NCI-H1694 (cell line): ENCODE results near the gene UBE2N.

ENCODE experiments used
- DNase-seq: peaks from one replicate; lab custom pipeline; 2025; lab: John Stamatoyannopoulos, UW

UBE2N gene, protein sequence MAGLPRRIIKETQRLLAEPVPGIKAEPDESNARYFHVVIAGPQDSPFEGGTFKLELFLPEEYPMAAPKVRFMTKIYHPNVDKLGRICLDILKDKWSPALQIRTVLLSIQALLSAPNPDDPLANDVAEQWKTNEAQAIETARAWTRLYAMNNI

DNA sequence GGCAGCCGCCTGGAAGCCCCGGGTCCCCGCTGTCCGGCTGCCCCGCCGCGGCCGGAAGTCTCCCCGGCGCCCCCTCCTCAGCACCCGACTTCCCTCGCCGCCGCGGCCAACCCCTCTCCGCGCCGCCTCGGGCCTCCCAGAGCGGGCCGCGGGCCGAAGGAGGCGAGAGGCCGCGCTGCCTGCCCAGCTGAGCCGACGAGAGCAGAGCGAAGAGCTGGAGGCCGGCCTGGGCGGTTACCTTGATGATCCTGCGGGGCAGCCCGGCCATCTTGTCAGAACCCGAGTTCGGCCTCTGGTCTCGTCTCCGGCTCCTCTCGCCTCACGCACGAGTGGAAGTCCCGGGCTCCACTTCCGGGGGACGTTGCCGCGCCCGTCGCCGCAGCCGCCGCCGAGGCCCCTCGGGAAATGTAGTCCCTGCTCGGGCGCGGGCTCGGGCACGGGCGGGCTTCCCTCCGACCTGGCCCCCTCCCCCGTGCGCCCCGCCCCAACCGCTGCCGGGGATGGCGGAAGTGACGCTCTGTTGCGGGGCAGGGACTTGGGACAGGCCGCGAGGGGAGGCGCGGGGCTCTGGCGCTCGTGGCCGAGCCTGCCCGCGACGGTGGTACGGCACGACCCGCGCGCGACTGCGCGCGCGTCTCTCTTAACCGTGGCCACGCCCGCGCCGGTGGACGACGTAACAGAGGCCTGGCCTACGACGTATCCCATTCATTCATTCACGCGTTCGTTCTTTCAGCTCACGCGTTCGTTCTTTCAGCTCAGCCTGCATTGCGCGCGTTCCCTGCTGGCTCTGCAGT, at the start of gene UBE2N:
UBE2N (minus strand) TSS at position 331 of the 794 bp plus-strand sequence; CDS start at position 268, 63 bp downstream.
- DNase-seq = peak; percentile 90

DNA sequence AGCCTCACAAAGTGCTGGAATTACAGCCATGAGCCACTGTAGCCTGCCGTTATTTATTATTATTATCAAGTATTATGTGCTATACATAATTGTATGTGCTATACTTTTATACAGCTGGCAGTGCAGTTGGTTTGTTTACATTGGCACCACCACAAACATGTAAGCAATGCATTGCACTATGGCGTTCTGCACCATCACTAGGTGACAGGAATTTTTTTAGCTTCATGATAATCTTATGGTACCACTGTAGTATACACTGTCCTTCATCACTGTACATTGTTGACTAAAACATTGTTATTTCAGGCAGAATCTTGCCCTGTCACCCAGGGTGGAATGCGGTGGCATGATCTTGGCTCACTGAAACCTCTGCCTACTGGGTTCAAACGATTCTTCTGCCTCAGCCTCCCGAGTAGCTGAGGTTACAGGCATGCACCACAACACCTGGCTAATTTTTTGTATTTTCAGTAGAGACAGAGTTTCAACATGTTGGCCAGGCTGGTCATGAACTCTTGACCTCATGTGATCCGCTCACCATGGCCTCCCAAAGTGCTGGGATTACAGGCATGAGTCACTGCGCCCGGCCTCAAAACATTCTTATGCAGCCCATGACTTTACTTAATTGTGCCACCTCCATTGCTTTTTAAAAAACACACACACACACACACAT, 42.7 kb upstream of the UBE2N start:
- DNase-seq = no peak

DNA sequence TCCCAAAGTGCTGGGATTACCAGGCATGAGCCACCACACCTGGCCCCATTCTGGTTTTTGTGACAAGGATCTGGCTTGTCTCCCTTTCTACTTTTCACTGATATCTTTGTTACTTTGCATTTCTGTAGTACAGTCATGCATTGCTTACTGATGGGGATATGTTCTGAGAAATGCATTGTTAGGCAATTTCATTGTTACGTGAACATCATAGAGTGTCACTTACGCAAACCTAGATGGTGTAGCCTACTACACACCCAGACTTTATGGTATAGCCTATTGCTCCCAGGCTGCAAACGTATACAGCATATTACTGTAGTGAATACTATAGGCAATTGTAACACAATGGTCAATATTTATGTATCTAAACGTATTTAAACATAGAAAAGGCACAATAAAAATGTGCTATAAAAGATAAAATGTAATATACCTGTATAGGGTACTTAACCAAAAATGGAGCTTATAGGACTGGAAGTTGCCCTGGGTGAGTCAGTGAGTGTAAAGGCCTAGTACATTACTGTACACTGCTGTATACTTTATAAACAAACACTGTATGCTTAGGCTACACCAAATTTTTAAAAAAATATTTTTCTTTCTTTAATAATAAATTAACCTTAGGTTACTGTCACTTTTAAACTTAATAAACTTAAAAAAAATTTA, 41.5 kb upstream of the UBE2N start:
- no peak for DNase-seq

DNA sequence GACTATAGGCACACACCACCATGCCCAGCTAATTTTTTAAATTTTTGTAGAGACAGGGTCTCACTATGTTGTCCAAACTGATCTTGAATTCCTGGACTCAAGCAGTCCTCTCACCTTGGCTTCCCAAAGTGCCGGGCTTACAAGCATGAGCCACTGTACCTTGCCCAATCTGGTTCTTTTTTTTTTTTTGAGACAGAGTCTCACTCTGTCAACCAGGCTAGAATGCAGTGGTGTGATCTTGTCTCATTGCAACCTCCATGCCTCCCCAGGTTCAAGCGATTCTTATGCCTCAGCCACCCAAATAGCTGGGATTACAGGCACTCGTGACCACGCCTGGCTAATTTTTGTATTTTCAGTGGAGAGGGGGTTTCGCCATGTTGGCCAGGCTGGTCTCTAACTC, 41.0 kb upstream of the UBE2N start:
- no peak for DNase-seq

DNA sequence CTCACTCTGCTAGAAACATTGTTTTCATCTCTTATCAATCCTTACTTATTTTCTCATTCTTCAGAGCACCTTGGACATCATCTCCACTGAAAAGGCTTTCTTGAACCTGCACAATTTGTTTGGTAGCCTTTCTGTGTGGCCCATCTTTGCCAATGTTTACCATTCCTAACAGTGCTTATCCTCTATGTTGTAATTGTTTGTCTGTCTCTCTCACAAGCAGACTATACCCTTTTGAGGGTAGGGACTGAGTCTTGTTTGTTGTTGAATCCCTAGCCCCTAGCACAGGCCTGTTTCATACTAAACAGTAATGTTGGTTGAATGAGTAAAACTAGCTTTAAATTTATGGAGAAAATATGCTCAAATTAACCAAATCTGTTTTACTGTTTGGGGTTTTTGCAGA, 34.8 kb upstream of the UBE2N start:
- DNase-seq = no peak

DNA sequence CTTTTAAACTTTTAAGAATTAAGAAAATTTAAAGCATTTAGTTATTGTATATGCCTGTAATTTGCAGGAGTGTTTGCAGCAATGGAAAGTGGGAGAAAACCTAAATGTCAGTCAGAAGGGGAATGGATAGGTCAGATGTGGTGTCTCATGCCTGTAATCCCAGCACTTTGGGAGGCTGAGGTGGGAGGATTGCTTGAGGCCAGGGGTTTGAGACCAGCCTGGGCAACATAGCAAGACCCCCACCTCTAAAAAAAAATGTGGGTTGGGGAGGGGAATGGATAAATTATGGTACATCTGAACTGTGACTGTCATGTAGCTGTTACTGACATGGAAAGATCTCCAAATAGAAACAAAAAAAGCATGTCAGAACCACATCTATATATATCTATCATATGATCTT, 27.6 kb upstream of the UBE2N start:
- no peak for DNase-seq

DNA sequence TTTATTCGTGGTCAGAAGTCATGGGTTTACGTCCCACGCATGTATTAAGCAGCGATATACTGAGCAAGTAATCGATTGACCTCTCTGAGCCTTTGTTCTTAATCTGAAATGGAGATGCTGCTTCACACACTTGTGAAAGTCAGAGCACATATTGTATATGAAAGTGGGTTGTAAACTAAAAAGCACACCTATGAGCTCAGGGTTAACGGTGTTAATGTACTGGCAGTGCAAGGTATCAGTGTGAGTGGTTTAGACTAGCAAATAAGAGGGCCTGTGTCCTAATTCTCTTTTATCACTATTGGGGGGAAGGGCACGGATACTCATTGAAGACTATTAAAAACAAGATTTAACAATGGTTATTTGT, 26.2 kb upstream of the UBE2N start:
- DNase-seq = no peak

DNA sequence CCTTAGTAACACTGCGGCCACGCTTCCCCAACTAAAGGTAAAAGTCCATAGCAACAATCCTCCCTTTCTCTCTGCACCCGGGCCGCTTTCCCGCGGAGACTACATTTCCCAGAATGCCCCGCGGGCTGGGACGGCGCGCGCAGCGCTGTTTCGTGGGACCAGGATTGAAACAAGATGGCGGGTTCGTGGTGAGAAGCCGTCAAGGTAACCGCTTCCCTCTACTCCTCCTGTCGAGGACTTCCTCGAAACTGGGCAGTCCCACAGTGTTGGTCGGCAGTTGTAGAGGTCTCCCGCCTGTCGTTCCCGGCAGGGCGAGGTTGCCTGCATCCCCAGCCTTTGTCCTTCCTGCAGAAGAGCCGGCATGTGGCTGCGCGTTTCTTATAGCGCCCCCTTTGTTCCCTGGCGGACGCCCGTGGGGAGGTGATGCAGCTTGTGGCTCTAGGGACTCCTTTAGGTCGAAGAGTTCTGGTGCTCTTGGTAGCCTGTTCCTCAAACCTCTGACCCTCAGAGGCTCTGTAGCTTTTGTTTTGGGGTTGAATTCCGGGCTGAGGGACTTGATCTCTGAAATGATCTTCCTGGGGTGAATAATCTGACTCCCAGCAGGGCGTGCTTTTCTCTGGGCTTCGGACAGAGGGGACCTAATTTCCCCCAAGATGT, 25.7 kb upstream of the UBE2N start, which contains the start of gene MRPL42:
MRPL42 (plus strand) TSS at position 164 of the 657 bp plus-strand sequence. CDS start 1,772 bp downstream, outside the sequence.
- peak; percentile 50 for DNase-seq

DNA sequence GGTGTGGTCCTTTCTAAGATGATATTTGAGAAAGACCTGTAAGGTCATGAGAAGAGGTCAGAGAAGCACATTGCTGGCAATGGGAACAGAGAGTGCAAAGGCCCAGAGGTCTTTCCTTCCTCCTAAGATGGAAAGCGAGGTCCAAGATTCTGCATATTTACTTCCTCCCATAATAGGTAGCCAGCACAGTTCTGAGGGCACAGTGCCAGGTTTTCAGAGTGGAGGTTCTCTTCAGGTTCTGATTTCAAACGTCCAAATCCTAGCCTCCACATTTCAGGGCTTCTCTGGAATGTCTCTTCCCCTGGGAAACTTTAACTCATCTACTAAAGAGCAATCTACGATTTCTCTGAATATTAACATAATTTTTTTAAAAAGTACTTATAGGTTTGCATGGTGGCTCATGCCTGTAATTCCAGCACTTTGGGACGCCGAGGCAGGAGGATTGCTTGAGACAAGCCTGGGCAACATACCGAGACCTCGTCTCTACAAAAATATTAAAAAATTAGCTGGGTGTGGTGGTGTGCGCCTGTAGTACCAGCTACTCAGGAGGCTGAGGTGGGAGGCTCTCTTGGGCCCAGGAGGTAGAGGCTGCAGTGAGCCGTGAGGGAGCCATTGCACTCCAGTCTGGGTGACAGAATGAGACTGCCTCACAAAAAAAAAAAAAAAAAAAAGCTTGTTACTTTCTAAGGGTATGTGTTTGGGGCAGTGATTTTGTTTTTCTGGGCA, 25.0 kb upstream of the UBE2N start:
- no peak for DNase-seq

DNA sequence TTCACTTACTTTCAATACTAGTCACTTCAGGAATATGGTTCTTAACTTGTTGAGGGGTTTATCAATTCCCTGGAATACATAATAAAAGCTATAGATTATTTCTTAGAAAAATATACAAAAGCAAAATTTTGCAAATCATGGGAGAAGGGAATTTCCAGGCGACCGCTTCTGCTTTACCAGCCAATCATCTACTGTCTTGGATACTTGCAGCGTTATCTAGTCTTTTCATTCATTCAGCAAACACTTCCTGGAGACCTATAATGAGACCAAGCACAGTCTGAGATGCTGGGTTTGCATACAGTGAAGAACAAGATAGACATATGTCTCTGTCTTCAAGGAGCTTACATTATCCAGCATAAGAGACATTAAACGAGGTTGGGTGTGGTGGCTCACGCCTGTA, 24.1 kb upstream of the UBE2N start:
- no peak for DNase-seq

DNA sequence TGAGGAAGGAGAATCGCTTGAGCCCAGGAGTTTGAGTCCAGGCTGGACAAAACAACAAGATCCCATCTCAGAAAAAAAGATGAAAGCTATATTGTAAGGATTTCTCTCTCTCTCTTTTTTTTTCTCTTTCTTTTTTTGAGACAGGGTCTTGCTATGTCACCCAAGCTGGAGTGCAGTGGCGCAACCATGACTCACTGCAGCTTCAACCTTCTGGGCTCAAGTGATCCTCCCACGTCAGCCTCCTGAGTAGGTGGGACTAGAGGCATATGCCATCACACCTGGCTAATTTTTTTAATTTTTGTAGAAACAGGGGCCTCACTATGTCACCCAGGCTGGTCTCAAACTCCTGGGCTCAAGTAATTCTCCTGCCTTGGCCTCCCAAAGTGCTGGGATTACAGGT, 19.8 kb upstream of the UBE2N start:
- no peak for DNase-seq

DNA sequence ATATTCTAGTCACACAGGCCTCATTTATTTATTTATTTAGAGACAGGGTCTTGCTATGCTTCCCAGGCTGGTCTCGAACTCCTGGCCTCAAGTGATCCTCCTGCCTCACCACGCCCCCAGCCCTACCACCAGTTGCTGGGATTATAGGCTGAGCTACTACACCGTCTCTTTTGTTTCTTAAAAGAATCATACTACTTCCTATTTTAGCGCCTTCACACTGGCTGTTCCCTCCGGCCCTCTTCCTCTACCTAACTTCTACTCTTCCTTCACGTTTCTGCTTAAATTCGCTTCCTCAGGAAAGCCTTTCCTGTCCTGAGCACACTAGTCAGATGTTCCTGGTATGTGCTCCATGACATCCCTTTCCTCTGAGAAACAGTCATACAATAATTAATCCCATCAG, 19.2 kb upstream of the UBE2N start:
- DNase-seq = no peak

DNA sequence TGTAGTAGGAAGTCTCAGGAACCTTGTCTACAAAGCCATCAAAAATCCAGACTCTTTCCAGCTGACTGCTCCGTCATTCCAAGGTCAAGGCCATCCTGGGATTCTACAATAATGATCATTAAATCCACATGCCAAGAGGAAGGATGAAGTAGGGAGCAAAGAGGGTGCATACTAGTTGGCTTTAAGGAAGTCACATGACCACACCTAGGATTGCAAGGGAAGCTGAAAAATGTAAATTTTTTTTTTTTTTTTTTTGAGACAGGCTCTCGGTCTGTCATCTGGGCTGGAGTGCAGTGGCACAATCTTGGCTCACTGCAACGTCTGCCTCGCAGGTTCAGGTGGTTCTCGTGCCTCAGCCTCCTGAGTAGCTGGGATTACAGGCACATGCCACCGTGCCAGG, 18.3 kb upstream of the UBE2N start:
- DNase-seq = no peak

DNA sequence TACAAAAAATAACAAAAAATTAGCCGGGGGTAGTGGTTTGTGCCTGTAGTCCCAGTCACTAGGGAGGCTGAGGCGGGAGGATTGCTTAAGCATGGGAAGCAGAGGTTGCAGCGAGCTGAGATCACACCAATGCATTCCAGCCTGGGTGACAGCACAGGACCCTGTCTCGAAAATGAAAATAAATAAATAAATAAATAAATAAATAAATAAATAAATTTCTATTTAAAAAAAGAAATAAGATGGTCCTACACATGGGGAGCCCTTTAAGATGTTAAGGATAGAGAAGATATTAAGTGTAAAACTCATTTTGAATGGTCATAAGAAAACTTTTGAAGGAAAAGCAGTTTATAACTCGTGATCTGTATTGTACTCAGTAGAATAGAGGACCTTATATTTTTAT, 17.4 kb upstream of the UBE2N start:
- no peak for DNase-seq

DNA sequence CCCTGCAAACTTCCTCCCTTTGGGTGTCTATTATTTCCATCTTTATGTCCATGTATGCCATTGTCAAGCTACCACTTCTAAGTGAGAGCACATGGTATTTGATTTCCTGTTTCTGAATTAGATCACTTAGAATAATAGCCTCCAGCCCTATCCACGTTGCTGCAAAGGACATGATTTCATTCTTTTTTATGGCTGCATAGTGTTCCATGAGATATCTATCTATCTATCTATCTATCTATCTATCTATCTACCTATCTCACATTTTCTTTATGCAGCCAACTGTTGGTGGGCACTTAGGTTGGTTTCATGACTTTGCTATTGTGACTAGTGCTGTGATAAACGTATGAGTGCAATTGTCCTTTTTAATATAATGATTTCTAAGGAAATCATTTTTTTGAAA, 14.3 kb upstream of the UBE2N start:
- DNase-seq = no peak

DNA sequence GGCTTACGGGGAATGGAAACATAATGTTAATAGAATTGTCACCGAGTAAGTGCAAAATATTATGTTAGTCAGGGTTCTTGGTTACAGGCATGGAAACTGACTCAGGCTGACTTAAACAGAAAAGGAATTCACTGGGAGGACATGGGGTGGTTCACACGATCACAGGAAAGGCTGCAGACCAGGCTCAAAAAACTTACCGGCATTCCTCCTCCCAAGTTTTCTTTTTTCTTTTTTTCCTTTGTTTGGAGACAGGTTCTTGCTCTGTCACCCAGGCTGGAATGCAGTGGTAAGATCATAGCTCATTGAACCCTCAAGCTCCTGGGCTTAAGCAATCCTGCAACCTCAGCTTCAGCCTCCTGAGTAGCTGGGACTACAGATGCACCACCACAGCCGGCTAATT, 11.9 kb upstream of the UBE2N start:
- no peak for DNase-seq

DNA sequence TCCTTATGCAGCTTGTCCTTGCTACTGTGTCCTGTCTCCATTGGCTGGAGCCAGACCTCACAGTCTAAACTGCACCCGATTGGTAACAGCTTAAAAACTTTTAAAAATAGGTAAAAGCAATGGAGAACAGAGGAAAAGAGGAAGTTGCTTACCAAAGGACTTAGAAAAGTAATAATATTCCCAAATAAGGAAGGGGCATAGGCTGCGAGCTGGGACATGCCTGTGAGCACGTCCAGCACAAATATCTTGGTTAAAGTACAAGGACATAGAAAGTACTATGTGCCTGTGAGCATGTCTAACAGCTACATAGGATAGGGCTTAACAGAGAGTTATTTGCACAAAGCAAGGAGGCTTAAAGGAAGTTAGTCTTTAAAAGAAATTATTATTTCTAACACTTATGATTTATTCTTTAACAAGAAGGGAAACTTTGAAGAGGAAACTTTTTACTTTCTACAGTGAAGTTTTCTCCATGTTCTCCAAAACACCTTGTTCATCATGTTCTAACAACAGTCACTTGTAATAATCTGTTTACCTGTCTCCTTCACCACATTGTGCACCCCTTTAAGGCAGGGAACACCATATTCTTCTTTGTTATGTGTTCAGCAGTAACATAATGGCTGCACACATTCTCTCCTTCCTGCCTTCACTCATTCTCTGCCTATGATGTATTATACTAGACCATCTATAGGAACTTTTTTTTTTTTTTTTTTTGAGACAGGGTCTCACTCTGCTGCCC, 9.8 kb upstream of the UBE2N start:
- DNase-seq = no peak

DNA sequence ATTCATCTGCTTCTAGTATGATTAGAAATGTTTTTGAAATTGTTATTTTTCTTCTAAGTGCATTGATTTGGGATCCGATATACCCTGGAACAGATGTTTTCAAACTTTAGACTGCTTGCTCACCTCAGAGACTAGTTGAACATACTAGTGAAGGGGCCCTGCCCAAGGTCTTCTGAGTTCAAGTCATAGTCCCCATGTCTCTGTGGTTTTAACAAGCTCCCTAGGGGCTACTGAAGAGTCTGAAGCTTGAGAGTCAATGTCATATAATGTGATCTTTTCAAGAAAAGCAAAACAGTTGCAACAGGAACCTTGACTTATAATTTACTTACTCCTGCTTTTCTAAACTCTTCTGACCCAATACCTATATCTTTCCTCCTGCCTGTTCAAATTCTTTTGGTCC, 7.5 kb upstream of the UBE2N start:
- DNase-seq = no peak

DNA sequence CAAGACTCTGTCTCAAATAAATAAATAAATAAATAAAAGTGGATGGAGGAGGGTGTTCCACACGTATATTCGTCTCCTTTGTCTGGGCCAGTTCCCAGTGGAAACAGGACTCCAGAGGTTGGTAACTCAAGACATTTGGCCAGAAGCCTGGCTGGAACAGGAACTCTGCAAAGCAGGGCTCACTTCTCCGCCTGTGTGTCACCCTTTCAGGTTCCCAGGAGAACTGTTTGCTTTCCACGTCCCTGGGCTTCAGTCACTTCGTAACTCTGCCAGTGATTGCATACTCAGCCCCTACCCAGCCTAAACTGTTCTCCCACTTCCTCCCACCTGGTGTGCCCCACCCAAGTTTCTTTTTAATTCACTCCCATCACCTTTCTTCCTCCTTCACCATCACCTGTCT, 7.0 kb upstream of the UBE2N start:
- no peak for DNase-seq

DNA sequence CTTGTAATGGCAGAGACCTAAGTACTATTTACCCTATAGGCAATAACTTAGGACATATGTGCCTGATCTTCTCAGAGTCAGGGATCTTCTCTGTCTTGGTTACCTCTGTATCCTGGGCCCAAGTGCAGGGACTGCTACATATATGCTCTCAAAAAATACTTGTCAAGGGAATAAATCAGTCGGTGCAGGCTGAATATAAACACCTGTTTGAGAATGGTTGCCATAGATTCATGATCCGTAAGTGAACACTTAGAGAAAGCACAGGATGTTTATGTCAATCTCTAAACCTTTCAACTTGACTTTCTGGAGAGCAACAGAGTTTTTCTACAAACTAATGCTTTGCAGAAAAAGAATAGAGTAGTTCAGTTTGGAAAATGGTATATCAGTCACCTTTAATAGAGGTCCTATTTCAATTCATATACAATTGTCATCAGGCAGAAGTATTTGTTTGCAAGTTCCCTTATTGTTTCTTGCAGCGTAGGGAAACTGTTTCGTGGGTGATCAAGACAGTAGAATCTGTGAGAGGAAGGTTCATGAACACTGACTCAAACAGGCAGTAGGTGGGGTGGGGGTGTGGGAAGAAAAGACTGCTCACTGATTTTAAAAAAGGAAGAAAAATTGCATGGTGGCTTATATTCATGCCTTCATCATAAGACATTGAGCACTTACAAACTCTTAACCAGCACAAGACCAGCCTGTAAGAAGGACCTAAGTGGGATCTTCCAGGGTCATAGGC, 6.0 kb upstream of the UBE2N start:
- DNase-seq = no peak
